SHP77 (cell line): ENCODE measurements around the gene KCTD16.
A peak's percentile ranks its signal among the peaks of the same experiment; 100 is the strongest.

Source experiments
- DNase-seq, 2 experiments: peaks; one replicate each; lab custom pipeline; 2025; lab: John Stamatoyannopoulos, UW

The KCTD16 gene

DNA sequence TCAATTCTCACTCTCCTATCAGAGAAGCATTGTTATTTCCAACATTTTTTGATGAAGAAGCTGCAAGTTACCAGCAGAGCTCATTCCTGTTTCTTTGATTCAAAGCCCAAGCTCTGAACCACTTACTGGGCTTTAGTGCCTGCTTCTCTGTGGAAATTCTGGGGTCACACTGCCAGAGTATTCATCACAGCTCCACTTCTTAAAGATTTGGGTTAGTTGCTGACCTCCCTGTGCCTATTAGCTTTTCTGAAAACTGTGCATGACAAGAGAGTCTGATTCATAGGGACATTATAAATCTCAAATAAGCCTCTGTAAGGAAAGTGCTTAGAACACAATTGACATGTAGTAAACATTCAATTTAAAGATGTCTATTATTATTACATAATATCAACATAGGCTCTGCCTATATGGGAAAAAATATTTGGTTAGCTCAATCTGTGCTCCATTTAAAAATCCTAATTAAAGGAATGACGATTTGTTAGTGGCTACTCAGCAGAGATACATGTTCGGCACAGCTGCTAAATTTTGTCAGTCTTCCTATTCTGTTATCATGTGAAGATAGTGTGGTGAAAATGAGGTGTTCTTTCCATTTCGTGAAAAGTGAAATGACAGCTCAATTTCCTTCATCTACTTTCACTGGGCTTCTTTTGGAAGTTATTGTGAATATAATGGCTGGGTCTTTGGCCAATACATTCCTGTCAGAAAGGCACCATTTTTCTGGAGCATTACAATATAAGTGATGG is 293.0 kb downstream of the KCTD16 start:
- no peak for DNase-seq

DNA sequence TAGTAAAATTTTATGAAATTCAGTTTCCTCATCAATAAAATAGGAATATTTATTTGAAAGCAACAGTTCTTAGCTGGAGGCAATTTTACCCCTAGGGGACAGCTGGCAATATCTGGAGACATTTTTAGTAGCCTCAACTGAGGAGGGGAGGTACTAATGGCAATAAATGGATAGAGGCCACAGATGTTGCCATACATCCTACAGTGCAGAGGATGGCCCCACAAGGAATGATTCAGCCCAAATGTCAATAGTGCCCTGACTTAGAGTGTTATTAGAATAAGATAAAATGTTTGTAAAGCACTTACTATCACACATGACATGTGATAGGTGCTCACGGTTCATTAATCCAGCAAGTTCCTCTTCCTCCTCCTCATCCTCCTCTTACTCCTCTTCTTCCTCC is 293.6 kb downstream of the KCTD16 start:
- no peak for DNase-seq

DNA sequence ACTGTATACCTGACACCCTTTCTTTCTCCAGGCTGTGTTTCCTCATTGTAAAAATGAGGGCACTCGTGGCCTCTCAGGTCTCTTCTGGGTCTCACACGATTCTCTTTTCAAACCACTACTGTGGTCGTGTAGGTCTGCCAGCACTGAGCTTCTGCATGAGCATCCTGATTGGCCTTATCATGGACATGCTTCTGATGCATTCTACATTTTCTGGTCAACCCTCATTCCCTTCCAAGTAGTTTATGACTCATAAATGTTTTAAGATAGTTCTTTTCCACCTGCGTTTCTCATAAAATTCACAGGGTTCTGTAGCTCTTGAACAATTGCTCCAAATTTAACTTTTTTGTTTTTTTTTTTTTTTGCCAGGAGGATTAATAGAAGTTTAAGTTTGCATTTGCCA is 294.8 kb downstream of the KCTD16 start:
- no peak for DNase-seq

DNA sequence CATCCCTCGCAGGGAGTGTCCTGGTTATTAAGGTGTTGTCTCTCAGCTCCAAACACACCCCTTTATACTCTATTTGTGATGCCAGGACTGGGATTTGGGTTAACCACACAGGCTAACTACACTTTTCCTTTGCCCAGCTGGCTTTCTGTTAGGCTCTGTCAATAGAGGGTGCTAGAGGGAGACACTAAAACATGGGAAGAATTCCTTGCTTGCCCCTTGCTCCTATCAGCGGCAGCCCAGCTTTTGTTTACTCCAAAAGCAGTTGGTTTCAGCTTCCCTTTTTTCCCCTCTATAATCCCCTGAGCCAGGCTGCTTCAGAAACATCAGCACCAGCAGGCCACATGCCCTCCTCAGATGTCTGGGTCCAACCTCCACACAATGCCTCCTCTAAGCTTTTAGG is 297.1 kb downstream of the KCTD16 start:
- peak; percentile 72 to 76 for DNase-seq

- DNase-seq = peak in 1 of 2 experiments; percentile 1
These were observed 297.9 kb downstream of the KCTD16 start for GRCh38 chr5:144468571-144468970.

GRCh38 chr5:144469106-144469505 is 298.4 kb downstream of the KCTD16 start:
- DNase-seq = no peak

DNA sequence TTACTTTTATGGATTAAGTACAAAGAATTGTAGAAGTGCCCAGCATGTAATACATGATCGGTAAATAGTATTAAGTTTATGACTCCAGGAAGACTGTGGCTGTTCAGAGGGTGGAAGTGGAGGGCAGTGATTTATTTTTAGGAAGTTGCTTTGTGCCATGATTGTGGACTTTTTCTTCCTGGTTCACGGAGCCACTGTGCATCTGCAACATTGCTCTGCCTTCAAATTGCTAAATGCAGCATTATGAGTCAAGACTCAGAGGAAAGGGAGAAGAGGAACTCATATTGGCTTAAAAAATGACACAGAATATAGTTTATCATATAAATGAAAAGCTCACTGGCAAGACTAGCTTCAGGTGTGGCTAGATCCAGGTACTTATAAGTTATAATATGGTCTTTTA is 301.5 kb downstream of the KCTD16 start:
- DNase-seq = no peak

DNA sequence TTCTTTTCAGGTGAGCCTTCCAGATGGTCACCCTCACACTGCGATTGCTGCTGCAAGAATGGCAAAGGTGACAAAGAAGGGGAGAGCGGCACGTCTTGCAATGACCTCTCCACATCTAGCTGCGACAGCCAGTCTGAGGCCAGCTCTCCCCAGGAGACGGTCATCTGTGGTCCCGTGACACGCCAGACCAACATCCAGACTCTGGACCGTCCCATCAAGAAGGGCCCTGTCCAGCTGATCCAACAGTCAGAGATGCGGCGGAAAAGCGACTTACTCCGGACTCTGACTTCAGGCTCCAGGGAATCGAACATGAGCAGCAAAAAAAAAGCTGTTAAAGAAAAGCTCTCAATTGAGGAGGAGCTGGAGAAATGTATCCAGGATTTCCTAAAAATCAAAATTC is 303.0 kb downstream of the KCTD16 start:
- DNase-seq = no peak

GRCh38 chr5:144478565-144478964 is 307.9 kb downstream of the KCTD16 start:
- DNase-seq = no peak

- no peak for DNase-seq
These were observed 311.2 kb downstream of the KCTD16 start for GRCh38 chr5:144481861-144482260.

- DNase-seq = no peak
These were observed 313.6 kb downstream of the KCTD16 start for GRCh38 chr5:144484124-144484897.

- DNase-seq = no peak
These were observed 314.9 kb downstream of the KCTD16 start for GRCh38 chr5:144485540-144485939.

DNA sequence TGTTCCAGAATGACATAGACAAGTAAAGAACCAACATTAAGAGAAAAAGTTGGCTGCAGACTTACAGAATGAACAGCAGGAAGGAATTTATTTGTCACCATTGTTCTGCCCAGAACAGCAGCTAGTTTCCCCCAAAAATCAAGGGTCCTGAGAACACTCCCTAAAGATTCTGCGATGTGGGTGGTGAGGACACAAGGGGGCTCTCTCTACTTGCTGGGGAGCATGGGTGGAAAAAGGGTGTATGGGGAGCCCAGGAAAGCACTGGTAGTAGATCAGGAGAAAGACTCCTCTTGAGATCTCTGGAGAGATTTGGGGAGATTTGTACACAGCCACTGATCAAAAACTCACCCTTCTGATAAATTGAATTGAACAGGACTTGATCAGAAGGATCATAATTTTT is 316.5 kb downstream of the KCTD16 start:
- no peak for DNase-seq

- DNase-seq = no peak
These were observed 317.1 kb downstream of the KCTD16 start for GRCh38 chr5:144487761-144488160.

DNA sequence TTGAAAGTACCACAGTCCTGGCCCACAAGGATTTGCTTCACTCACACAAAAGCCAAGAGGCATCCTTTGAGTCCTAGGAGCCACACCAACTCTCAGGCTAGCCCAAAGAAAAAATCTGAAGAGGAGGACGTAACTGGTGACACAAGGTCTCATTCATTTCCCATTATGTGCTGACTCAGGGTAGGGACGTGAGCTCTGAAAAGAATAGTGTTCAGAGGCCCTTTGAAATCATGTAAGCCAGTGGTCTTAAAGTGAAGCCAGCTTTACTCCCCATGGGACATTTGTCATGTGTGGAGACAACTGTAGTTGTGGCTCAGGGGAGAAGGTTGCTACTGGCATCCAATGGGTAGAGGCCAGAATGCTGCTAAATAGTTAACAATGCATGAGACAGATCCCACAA is 332.4 kb downstream of the KCTD16 start:
- DNase-seq = no peak

GRCh38 chr5:144504929-144505577 is 334.4 kb downstream of the KCTD16 start:
- DNase-seq = no peak

- DNase-seq = no peak
These were observed 340.3 kb downstream of the KCTD16 start for GRCh38 chr5:144510845-144511579.

DNA sequence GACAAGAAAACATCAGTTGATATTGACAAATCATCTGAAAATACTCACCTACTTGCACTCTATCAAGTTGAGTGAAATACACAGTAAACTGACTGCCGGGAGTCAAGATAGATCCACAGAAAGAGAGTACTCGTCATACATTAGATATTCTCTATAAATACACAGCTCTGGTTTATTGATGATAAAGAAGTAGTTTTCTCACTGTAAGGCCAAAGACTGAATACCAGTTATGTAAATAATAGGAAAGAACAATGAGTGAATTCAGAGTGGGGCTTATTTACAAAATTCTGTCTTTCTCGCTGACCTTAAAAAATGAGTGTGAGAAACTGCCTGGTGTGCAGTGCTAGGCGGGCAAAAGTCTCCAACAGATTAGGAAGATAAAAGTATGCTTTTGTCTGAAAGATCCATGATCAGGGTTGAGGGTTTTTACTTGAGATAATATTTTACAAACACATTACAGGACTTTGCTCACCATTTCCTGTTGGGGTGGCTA is 341.0 kb downstream of the KCTD16 start:
- no peak for DNase-seq

- no peak for DNase-seq
These were observed 352.0 kb downstream of the KCTD16 start for GRCh38 chr5:144522698-144523097.

DNA sequence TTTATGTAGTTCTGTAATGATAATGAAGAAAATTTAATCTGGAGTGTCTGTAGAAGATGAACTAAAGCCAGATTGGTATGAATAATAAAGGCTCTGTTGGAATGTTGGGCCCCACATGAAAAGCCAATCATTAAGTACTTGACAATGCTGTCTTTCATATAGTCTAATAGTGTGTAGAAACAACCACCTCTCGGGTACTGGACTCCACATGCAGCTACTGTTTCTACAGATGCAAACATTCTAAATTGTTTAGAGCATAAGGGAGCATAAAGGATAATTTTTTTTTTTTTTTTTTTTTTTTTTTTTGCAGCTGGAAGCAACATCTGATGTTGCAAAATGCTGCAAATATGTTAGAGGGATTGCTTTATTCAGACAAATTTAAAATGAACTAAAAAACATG is 354.3 kb downstream of the KCTD16 start:
- DNase-seq = no peak

GRCh38 chr5:144531188-144531587 is 360.5 kb downstream of the KCTD16 start:
- DNase-seq = no peak
